Stromal cell of bone marrow (primary cell): ENCODE results near the gene SKAP2.

Source experiments
- DNase-seq: peaks from one replicate; pipeline ENCODE4 v3.0.0-alpha.2; 2012; ENCODE audit warnings: low read depth

SKAP2 gene

DNA sequence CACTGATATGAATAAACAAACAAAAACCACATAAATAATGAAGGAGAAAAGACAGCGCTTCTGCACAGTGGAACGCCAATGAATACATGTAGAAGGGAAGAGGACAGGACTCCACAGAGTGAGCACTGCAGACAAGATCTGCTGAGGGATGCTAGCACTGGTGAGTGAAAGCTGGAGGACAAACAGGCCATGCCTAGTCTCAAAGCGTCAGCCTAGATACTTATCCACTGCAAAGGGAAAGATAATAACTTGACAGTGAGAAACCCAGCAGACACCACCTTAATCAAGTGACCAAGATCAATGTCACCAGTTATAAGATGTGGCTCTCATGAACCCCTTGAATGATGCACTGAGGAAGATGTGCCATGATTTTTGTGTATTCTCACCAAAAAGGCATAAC, 227.6 kb downstream of the SKAP2 start:
- DNase-seq, result no peak

DNA sequence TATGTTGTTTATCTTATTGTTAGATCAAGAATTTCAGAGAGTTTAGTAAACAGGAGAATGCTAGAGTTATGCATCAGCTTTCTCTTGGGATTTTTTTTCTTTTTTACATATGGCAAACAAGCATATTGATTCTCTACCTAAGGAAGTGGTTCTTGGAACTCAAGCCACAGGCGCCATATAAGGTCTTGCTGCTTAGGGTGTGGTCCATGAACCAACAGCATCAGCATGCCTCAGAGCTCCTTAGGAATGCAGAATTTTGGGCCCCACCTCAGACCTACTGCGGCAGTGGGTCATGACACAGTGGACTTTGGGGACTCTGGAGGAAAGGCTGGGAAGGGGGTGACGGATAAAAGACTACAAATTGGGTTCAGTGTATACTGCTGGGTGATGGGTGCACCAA, 230.8 kb downstream of the SKAP2 start:
- DNase-seq, result no peak

DNA sequence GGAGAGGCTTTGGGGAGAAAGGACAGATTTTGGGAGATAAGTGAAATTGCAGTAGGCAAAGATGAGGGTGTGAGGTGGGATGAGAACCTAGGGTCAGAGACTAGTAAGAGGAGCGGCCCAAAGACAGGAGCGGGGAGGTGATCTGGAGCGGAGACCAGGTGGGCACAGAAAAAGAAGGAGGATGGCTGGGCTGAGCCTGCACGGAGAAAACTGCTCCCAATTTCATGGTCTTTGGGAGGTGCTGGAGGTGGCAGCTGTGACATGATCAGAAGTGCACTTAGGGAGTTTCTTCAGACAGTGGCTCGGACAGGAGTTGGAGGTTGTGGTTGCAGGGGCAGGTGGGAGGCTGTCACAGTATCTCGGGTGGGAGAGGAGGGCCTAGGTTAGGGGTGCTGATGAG, 232.8 kb downstream of the SKAP2 start:
- no peak for DNase-seq

DNA sequence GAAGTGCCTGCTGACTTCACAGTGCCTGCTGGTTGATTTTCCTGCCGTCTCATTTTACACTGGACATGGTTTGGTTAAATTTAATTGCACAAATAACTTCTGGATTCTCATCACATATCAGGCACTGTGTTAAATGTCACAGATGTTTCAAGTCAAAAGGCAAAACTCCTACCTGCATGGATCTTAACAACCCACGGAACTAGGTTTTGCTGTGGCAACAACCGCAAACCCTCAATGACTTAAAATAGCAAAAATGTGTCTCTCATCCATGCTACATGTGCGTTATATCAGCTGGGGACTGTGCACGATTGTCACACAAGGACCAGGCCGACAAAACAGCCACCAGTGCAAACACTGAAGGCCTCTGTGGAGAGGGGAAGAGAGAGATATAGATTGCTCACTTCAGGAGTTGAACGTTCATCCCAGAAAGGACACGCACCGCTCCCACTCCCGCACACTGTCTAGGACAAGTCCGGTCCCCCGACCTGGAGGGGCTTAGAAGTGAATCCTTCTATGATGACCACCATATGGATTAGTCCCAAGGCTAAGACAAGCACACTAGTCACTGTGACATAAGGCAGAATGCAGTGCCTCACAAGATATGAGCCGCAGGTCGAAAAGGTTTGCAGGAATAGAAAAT, 233.3 kb downstream of the SKAP2 start:
- no peak for DNase-seq

DNA sequence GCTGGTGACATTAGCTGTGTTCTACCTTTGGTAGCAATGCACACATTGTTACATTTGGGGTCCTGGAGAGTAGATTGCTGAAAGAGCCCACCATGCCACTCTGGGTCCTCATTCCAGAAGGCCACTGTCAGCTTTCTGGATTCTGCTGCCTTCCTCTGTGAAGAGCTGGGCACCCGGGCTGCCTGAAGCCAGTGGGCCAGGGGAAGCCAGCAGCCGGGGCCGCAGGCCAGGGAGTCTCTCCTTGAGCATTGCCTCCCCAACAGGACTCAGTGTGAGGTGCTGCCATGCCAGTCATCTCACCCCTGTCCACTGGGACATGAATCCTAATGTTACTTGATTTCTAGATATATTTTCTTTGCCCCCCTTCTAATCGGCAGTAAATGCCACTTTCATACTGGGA, 234.0 kb downstream of the SKAP2 start:
- DNase-seq, result no peak

DNA sequence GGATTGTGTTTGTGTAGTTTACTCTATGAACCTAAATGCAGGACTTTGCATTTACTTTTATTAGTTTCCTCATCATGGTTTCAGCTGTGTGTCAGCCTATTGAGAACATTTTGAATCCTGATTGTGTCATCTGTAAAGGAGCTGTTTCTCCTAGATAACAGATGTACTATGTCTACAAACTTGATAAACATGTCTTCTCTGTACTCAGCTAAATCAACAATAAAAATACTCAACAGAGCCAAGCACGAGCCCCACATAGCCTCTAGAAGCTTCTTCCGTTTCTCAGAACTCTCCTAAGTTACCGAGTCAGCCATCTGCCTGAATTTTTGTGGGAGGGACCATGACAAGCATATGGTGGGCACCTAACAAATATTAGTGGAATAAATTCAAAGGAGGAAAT, 234.7 kb downstream of the SKAP2 start:
- no peak for DNase-seq

DNA sequence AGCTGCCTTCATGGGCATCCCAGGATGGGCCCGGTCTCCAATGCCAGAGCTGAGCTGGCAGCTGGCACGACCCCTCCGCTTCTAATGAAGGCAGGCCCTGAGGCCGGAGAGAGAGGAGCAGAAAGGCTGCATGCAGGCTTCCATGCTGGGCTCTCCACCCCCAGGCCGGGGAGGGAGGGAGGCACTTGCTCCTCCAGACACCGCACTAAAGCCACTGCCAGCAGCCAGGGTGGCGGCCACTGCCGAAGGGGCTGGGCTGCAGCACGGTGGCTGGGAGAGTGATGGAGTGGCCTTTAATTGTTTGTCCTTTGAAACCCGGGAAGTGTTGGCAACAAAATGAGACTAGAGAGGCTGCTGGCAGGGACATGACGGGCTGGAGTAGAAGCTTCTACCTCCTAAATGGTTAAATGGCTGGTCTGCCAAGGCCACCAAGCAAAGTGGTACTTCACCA, 236.5 kb downstream of the SKAP2 start:
- DNase-seq, result no peak

DNA sequence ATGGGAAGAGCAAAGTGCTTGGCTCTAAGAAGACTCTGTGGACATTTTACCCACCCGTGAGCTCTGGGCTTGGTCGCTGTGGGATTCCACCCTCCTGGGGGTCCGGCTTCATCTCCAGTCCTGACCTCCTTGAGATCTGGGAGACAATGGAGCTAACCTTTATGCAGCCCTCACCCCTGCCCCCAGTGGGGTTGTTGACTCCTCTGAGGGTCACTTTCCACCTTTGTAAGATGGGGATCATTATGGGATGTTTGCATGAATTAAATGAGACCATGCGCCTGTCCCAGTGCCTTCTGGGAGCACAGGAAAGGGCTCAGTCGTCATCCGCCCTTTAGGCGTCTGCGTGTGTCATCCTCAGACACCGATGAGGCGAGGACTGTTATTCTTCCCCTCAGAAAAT, 237.2 kb downstream of the SKAP2 start:
- no peak for DNase-seq

DNA sequence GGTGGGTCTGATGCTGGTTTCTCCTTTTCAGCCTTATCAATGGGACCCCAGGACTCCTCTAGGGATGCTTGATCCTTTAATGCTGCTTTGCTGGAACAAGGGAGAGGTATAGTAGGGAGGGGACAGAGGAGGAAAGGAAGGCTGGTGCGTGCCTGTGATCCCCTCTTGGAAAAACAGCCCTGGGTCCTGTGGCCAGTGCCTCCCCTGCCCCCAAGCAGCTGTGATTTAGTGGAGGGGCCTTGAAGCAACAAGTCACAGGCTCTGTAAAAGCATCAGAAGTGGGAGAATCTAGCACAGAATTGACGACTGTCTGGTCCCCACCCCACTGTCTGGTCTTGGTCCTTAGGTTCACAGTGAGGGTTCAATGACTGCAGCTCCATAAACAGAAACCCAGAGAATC, 237.7 kb downstream of the SKAP2 start:
- DNase-seq, result no peak

DNA sequence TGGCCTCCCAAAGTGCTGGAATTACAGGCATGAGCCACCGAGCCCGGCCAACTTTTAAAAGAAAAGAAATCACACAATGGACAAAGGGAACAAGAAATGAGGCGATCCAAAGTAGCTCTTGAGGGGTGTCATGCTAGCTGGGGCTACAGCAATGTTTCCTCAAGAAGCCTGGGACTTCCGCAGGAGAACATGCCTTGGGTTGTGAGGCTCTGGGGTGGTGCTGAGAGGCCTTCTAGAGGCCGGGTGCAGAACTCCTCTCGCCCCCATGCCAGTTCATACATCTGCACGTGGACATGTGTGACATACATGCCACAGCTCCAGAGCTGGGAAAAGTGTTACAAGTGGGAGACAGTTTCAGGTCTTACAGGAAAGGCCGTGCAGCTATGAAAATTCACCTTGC, 238.2 kb downstream of the SKAP2 start:
- no peak for DNase-seq

DNA sequence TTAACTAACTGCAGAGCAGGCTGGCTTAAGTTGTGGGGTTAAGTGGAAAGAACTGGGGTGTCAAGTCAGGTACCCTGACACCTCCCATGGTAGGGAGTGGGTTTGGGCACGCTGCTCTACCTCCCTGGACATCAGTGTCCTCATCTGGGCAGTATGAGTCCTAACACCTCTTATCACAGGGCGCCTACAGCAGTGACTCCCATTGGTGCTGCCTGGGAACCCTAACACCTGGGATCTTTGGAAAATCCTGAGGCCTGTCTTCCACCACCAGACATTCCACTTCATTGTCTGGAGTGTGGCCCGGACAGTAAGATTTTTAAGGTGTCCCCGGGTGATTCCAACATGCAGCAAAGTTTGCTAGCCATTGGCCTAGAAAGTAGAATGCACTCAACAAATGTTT, 239.1 kb downstream of the SKAP2 start:
- DNase-seq, result no peak

DNA sequence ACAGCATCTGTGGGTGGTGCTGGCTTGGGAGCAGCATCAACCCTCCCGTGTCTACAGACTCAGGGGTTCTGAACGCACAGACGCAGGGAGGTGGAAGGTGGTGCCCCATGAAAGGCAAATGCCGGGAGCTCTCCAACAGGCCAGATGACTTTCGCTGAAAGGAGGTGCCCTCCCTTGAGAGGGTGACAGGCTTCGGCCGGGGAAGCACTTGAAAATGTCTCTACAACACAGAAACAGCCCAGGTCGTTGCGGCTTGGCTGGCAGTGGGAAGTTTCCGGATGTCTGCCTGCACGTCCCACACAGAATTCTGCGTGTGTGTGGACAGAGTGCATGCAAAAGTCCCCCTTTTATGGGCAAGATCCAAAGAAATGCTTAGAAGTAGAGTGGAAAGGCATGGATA, 239.6 kb downstream of the SKAP2 start:
- no peak for DNase-seq

DNA sequence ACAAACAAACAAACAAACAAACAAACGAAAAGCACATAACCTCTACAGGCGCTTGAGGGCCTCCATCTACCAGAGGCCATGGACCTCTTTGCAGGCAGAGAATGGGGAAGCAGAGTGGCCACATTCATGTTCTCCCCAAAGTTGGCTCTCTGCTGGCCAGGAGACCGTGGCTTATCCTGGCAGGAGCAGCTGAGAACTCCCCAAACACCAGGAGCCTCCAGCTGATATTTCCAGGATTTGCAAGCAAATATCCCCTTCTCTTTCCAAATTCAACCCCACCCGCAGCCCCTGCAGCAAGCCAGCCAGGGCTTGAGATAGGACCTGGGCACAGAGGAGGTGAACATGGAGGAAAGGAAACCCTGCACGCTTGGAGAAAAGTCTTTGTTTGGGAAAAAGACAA, 240.0 kb downstream of the SKAP2 start:
- no peak for DNase-seq

DNA sequence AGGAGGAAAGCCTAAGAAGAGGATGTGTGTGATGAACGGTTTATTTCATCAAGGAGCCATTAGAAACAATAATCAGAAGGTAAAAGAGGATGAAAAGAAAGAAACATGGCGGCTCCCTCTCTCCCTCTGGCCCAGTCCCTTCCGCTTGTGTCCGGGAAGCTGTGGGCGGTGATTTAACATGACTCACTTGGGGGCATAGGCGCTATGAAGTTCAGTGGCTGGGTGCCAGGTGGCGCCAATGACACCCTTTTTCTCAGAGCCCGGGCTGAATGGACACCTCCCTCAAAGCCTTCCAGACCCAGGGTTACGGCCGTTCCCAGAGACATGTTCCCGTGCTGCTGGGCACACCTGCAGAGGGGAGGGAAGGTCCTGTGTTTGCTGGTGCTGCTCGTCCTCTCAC, 244.0 kb downstream of the SKAP2 start:
- no peak for DNase-seq

DNA sequence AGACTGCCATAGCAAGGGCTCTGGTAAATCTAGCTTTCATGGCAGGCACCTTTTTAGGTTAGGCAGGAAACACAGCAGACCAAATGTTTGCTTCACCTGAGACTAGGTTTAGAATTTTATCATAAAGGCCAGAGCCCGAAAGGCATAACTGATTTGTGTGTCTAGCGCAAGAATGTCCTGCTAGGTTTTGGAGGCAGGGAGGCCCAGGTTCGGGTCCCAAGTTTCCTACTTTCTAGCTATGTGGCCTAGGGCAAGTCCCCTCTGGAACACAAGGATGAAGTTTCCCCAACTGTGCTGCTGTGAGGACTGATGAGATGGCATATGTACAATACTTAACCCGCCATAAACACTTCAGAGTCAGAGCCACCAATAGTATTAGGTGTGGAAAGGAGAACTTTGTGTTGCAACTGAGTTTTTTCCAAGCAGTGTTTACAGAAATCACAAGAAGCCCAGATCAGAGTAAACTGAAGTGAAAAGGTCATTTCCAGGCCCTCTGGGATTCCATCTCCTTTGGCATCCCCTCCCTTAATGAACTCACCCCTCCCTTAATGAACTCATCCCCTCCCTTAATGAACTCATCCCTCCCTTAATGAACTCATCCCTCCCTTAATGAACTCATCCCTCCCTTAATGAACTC, 244.9 kb downstream of the SKAP2 start:
- DNase-seq, result no peak

DNA sequence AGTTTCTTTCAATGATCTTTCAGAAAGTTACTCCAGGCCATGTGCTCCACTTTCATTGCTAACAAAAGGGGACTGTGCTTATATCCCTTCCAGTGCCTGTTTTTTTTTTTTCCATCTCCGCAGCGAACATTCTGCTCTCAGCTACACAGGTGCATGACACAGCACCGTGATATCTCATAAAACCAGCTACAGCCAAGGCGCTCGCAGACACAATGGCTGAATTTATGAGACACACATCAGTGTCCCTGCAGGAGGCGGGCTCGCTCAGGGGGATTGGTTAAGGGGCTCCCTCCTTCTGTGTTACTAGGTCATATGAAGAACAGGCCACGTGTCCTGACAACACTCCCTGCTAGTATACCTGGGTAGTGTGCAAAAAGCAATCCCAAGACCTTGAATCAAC, 245.5 kb downstream of the SKAP2 start:
- no peak for DNase-seq

DNA sequence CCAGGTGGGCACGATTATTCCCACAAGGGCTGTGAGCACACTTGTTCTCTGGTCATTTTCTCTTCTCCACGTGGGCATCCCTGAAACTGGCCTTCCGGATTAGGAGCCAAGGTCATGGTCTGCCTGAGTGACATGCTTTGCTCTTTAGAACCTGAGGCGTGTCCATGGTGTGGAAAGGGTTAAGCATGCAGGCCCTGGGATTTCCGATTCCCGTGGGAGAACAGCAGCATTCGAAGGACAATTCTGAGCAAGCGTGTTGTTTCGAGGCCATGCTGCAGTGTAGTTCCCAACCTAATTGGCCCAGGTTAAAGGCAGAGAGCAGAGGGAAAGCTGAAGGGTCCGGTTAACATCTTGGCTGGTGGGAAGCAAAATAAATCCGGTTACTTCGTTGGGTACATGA, 245.9 kb downstream of the SKAP2 start:
- DNase-seq, result no peak
